ENCODE measurements around the gene FBLIM1. TPM values are rescaled to one million over a fixed set of nuclear protein-coding genes. Genes with fewer than 3 reads are reported as not detected.

FBLIM1 gene
- total RNA-seq, 4 donors from 2014 or later: 11.4 to 28.0 (median 25.9) TPM

- H3K27me3 ChIP-seq: no peaks in the 10 kb centered on the region
- DNase-seq: no peak
- intact Hi-C loops (cut with DNase I): no loop called here
- H3K9me3 ChIP-seq: no peaks in the 10 kb centered on the region
- H3K4me3 ChIP-seq (replicated peaks in 1 of 3): no peak overlapping the region
- TF ChIP-seq POLR2A (IDR thresholded peaks at IDR 0.05): no peak
- TF ChIP-seq CTCF (IDR thresholded peaks at IDR 0.05): no peak
- no peaks in the 10 kb centered on the region for H3K4me1 ChIP-seq
- H3K36me3 ChIP-seq: peaks cover 50 to 59% of the 10 kb centered on the region in 2 donors
- H3K27ac ChIP-seq: no peak overlapping the region
- WGBS, 2 donors: 72 to 83% methylated on average over 12 to 13 of the region's 13 CpGs
These were observed 35.6 kb upstream of the FBLIM1 start for GRCh38 chr1:15722836-15723532.

- 93 to 94% methylated on average over 20 of the region's 20 CpGs for WGBS, 2 donors
- H3K36me3 ChIP-seq: peaks cover 53 to 61% of the 10 kb centered on the region in 2 donors
- intact Hi-C loops (cut with DNase I): no loop called here
These were observed 34.9 kb upstream of the FBLIM1 start for GRCh38 chr1:15723631-15724246.

DNA sequence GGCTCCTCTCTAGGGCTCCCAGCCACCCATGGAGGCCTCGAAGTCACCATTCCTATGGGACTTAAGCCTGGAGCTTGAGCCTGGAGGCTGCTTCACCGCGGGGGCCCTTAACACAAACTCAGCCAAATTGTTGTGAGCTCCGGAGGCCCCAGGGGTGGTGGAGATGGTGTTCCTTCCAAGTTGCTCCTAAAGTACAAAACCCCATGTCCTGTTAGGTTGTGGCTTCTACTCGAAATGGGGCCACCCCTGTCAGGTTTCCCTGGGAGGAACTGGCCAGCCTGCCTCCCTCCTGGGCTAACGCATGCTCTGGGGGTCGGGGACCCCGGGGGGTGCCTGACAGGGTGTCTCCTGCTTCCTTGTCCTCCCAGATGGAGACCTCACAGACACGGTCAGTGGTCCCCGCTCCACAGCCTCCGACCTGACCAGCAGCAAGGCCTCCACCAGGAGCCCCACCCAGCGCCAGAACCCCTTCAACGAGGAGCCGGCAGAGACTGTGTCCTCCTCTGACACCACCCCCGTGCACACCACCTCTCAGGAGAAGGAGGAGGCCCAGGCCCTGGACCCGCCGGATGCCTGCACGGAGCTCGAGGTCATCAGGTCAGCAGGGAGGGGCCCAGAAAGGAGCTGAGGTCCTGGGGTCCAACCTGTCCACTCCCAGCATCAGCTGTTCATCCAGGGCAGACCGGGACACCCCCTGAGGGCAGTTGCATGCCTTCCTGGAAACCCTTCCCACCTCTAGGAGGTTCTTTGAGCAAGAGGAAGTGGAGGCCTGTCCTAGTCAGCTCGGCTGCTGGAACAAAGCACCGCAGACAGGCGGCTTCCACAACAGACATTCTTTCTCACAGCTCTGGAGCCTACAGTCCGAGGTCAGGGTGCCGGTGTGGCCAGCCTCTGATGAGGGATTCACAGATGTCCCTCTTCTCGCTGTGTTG lies 33.4 kb upstream of the FBLIM1 start:
- TF ChIP-seq CTCF (IDR thresholded peaks at IDR 0.05): no peak
- no peak for TF ChIP-seq POLR2A (IDR thresholded peaks at IDR 0.05)
- WGBS, 2 donors: 85 to 87% methylated on average over 15 to 23 of the region's 26 CpGs
- Histone ChIP-seq H3K27me3 (no peaks in the 10 kb centered on the region), H3K4me3 (replicated peaks in 1 of 3) (no peak overlapping the region), H3K4me1 (no peaks in the 10 kb centered on the region), H3K9me3 (no peaks in the 10 kb centered on the region), H3K36me3 (peaks cover 52 to 65% of the 10 kb centered on the region in 2 donors), H3K27ac (no peak overlapping the region)
- intact Hi-C loops (cut with DNase I): no loop called here
- no peak for DNase-seq

More at GRCh38 chr1:15723631-15724246, 34.9 kb upstream of the FBLIM1 start:
- H3K9me3 ChIP-seq: no peaks in the 10 kb centered on the region
- no peaks in the 10 kb centered on the region for H3K27me3 ChIP-seq
- TF ChIP-seq CTCF (IDR thresholded peaks at IDR 0.05) (no peak), POLR2A (IDR thresholded peaks at IDR 0.05) (no peak)
- H3K4me1 ChIP-seq: no peaks in the 10 kb centered on the region
- no peak overlapping the region for H3K4me3 ChIP-seq (replicated peaks in 1 of 3)
- DNase-seq: no peak
- H3K27ac ChIP-seq: no peak overlapping the region

GRCh38 chr1:15726508-15726907 lies 32.1 kb upstream of the FBLIM1 start:
- intact Hi-C loops (cut with DNase I): no loop called here
- 87 to 93% methylated on average over 3 to 4 of the region's 9 CpGs for WGBS, 2 donors
- Histone ChIP-seq H3K9me3 (no peaks in the 10 kb centered on the region), H3K27me3 (no peaks in the 10 kb centered on the region), H3K27ac (no peak overlapping the region), H3K4me1 (no peaks in the 10 kb centered on the region), H3K36me3 (peaks cover 53 to 69% of the 10 kb centered on the region in 2 donors), H3K4me3 (replicated peaks in 1 of 3) (no peak overlapping the region)
- TF ChIP-seq POLR2A (IDR thresholded peaks at IDR 0.05) (no peak), CTCF (IDR thresholded peaks at IDR 0.05) (no peak)
- DNase-seq: no peak

All from thyroid gland (tissue), 4 donors.